ENCODE results near the gene MLXIPL. TPM values are rescaled to one million over a fixed set of nuclear protein-coding genes. Genes with fewer than 3 reads are reported as not detected.
A peak's percentile ranks its signal among the peaks of the same experiment; 100 is the strongest.
"Not testable (repeated sequence)": the region's sequence is repeated elsewhere in the genome, so short reads cannot be mapped to it uniquely, and the experiment has no call there.

Gene MLXIPL
- total and polyA plus RNA-seq, 3 experiments from 2014 or later: not detected

GRCh38 chr7:73625276-73625675, 954 bp upstream of the MLXIPL start:
- no peak overlapping the region for H3K27ac ChIP-seq (ENCODE audit: low read depth, low read length)
- CTCF ChIA-PET: interaction anchor here (1.1 kb wide), 1 partner anchor 18 kb away, joined by 5 read pairs; no protein-coding TSS in a partner anchor
- peaks cover 0 to 14% (median 1%) of the 10 kb centered on the region in 3 donors for H3K4me1 Mint-ChIP-seq
- no peak overlapping the region for H3K4me3 ChIP-seq (ENCODE audit: low read length)
- H3K27ac Mint-ChIP-seq: peak overlapping the region in 1 of 8 donors; percentile 39
- peaks cover 26% of the 10 kb centered on the region for H3K27me3 ChIP-seq (ENCODE audit: insufficient read depth, low read length, poor library complexity, severe bottlenecking)
- H3K36me3 Mint-ChIP-seq: no peaks in the 10 kb centered on the region
- peaks cover 46 to 54% of the 10 kb centered on the region in 2 donors for H3K27me3 Mint-ChIP-seq
- POLR2A ChIA-PET: no interaction called here
- H3K9me3 Mint-ChIP-seq: no peaks in the 10 kb centered on the region
- H3K9me3 ChIP-seq (ENCODE audit: low read length): no peaks in the 10 kb centered on the region
- peaks cover 8% of the 10 kb centered on the region for H3K4me1 ChIP-seq (ENCODE audit: insufficient read depth, low read length)
- no peaks in the 10 kb centered on the region for H3K36me3 ChIP-seq (ENCODE audit: insufficient read depth, low read length)
- no peak overlapping the region for H3K4me3 Mint-ChIP-seq
- no peak for DNase-seq

- H3K9me3 Mint-ChIP-seq: no peaks in the 10 kb centered on the region
- H3K9me3 ChIP-seq (ENCODE audit: low read length): no peaks in the 10 kb centered on the region
- H3K27me3 Mint-ChIP-seq: peaks cover 46 to 54% of the 10 kb centered on the region in 2 donors
- peak overlapping the region in 4 of 7 donors; percentile 11 to 78 (median 33) for H3K4me3 Mint-ChIP-seq
- H3K27ac Mint-ChIP-seq: peak overlapping the region in 1 of 8 donors; percentile 59
- no peak overlapping the region for H3K4me3 ChIP-seq (ENCODE audit: low read length)
- H3K4me1 ChIP-seq (ENCODE audit: insufficient read depth, low read length): peaks cover 8% of the 10 kb centered on the region
- peaks cover 0 to 14% (median 1%) of the 10 kb centered on the region in 3 donors for H3K4me1 Mint-ChIP-seq
- no peaks in the 10 kb centered on the region for H3K36me3 Mint-ChIP-seq
- DNase-seq: no peak
- peaks cover 26% of the 10 kb centered on the region for H3K27me3 ChIP-seq (ENCODE audit: insufficient read depth, low read length, poor library complexity, severe bottlenecking)
- CTCF ChIA-PET: no interaction called here
- H3K27ac ChIP-seq (ENCODE audit: low read depth, low read length): no peak overlapping the region
- H3K36me3 ChIP-seq (ENCODE audit: insufficient read depth, low read length): no peaks in the 10 kb centered on the region
- POLR2A ChIA-PET: no interaction called here
These were observed 313 bp upstream of the MLXIPL start for GRCh38 chr7:73624669-73625001.

- Histone ChIP-seq H3K27me3 (ENCODE audit: insufficient read depth, low read length, poor library complexity, severe bottlenecking) (peaks cover 26% of the 10 kb centered on the region), H3K36me3 (ENCODE audit: insufficient read depth, low read length) (no peaks in the 10 kb centered on the region), H3K4me3 (ENCODE audit: low read length) (no peak overlapping the region), H3K4me1 (ENCODE audit: insufficient read depth, low read length) (peaks cover 8% of the 10 kb centered on the region), H3K27ac (ENCODE audit: low read depth, low read length) (no peak overlapping the region), H3K9me3 (ENCODE audit: low read length) (no peaks in the 10 kb centered on the region)
- Mint-ChIP-seq H3K36me3 (no peaks in the 10 kb centered on the region), H3K4me3 (peak overlapping the region in 5 of 7 donors; percentile 30 to 71 (median 59)), H3K9me3 (no peaks in the 10 kb centered on the region), H3K27ac (peak overlapping the region in 1 of 8 donors; percentile 79), H3K4me1 (peaks cover 0 to 14% (median 1%) of the 10 kb centered on the region in 3 donors), H3K27me3 (peaks cover 35 to 45% of the 10 kb centered on the region in 2 donors)
- POLR2A ChIA-PET: no interaction called here
- DNase-seq: no peak
- CTCF ChIA-PET: no interaction called here
These were observed 1.2 kb downstream of the MLXIPL start for GRCh38 chr7:73622909-73623797.

GRCh38 chr7:73622527-73622908, 1.8 kb downstream of the MLXIPL start:
- Histone ChIP-seq H3K27ac (ENCODE audit: low read depth, low read length) (no peak overlapping the region), H3K4me1 (ENCODE audit: insufficient read depth, low read length) (peaks cover 8% of the 10 kb centered on the region), H3K36me3 (ENCODE audit: insufficient read depth, low read length) (no peaks in the 10 kb centered on the region), H3K9me3 (ENCODE audit: low read length) (no peaks in the 10 kb centered on the region), H3K27me3 (ENCODE audit: insufficient read depth, low read length, poor library complexity, severe bottlenecking) (peaks cover 26% of the 10 kb centered on the region), H3K4me3 (ENCODE audit: low read length) (no peak overlapping the region)
- H3K27me3 Mint-ChIP-seq: peaks cover 29 to 38% of the 10 kb centered on the region in 2 donors
- ChIA-PET POLR2A (no interaction called here), CTCF (no interaction called here)
- no peak overlapping the region for H3K27ac Mint-ChIP-seq
- DNase-seq: no peak
- H3K4me3 Mint-ChIP-seq: no peak overlapping the region
- no peaks in the 10 kb centered on the region for H3K9me3 Mint-ChIP-seq
- no peaks in the 10 kb centered on the region for H3K36me3 Mint-ChIP-seq
- peaks cover 0 to 14% (median 1%) of the 10 kb centered on the region in 3 donors for H3K4me1 Mint-ChIP-seq

- Mint-ChIP-seq H3K4me3 (peak overlapping the region in 1 of 7 donors; percentile 40), H3K27me3 (peaks cover 25 to 32% of the 10 kb centered on the region in 2 donors), H3K36me3 (no peaks in the 10 kb centered on the region), H3K27ac (no peak overlapping the region), H3K9me3 (no peaks in the 10 kb centered on the region), H3K4me1 (peaks cover 0 to 14% (median 1%) of the 10 kb centered on the region in 3 donors)
- Histone ChIP-seq H3K36me3 (ENCODE audit: insufficient read depth, low read length) (no peaks in the 10 kb centered on the region), H3K4me1 (ENCODE audit: insufficient read depth, low read length) (peaks cover 8% of the 10 kb centered on the region), H3K9me3 (ENCODE audit: low read length) (no peaks in the 10 kb centered on the region), H3K4me3 (ENCODE audit: low read length) (no peak overlapping the region), H3K27ac (ENCODE audit: low read depth, low read length) (no peak overlapping the region), H3K27me3 (ENCODE audit: insufficient read depth, low read length, poor library complexity, severe bottlenecking) (peaks cover 26% of the 10 kb centered on the region)
- POLR2A ChIA-PET: no interaction called here
- DNase-seq: no peak
- CTCF ChIA-PET: interaction anchor here (1.0 to 1.3 kb wide), 2 partner anchors 14 to 104 kb away, joined by 4 read pairs; no protein-coding TSS in a partner anchor
These were observed 2.9 kb downstream of the MLXIPL start for GRCh38 chr7:73621168-73622063.

- not testable (repeated sequence) for H3K9me3 ChIP-seq (ENCODE audit: low read length); H3K4me1 ChIP-seq (ENCODE audit: insufficient read depth, low read length); H3K36me3 ChIP-seq (ENCODE audit: insufficient read depth, low read length); H3K27ac ChIP-seq (ENCODE audit: low read depth, low read length); H3K36me3 Mint-ChIP-seq; H3K27ac Mint-ChIP-seq; DNase-seq; H3K4me3 Mint-ChIP-seq; H3K9me3 Mint-ChIP-seq; H3K4me3 ChIP-seq (ENCODE audit: low read length)
- peaks cover 0 to 10% (median 1%) of the 10 kb centered on the region in 3 donors for H3K4me1 Mint-ChIP-seq
- ChIA-PET CTCF (interaction anchor here (2.1 kb wide), 1 partner anchor 12 kb away, joined by 8 read pairs; no protein-coding TSS in a partner anchor), POLR2A (interaction anchor here (0.5 to 0.6 kb wide), 2 partner anchors 41 to 239 kb away, joined by 3 to 11 read pairs; partner anchors contain the start of gene TBL2)
- peaks cover 11 to 28% of the 10 kb centered on the region in 2 donors for H3K27me3 Mint-ChIP-seq
- peaks cover 15% of the 10 kb centered on the region for H3K27me3 ChIP-seq (ENCODE audit: insufficient read depth, low read length, poor library complexity, severe bottlenecking)
These were observed 4.9 kb downstream of the MLXIPL start for GRCh38 chr7:73619394-73619793.

GRCh38 chr7:73618538-73618937, 5.8 kb downstream of the MLXIPL start:
- H3K27me3 ChIP-seq (ENCODE audit: insufficient read depth, low read length, poor library complexity, severe bottlenecking): peaks cover 10% of the 10 kb centered on the region
- no peaks in the 10 kb centered on the region for H3K36me3 ChIP-seq (ENCODE audit: insufficient read depth, low read length)
- CTCF ChIA-PET: interaction anchor here (2.1 kb wide), 1 partner anchor 11 kb away, joined by 8 read pairs; no protein-coding TSS in a partner anchor
- Mint-ChIP-seq H3K9me3 (no peaks in the 10 kb centered on the region), H3K27me3 (peaks cover 11 to 33% of the 10 kb centered on the region in 2 donors), H3K36me3 (no peaks in the 10 kb centered on the region), H3K27ac (no peak overlapping the region), H3K4me1 (peaks cover 0 to 7% (median 1%) of the 10 kb centered on the region in 3 donors), H3K4me3 (no peak overlapping the region)
- H3K9me3 ChIP-seq (ENCODE audit: low read length): no peaks in the 10 kb centered on the region
- H3K27ac ChIP-seq (ENCODE audit: low read depth, low read length): no peak overlapping the region
- no peak overlapping the region for H3K4me3 ChIP-seq (ENCODE audit: low read length)
- DNase-seq: no peak
- peaks cover 2% of the 10 kb centered on the region for H3K4me1 ChIP-seq (ENCODE audit: insufficient read depth, low read length)
- POLR2A ChIA-PET: interaction anchor here (0.6 kb wide), 1 partner anchor 240 kb away, joined by 11 read pairs; no protein-coding TSS in a partner anchor

All from CD8-positive, alpha-beta memory T cell (primary cell).